ENCODE data around the gene GRM7. TPM values are rescaled to one million over a fixed set of nuclear protein-coding genes. Genes with fewer than 3 reads are reported as not detected.

GRM7 gene
- total and polyA plus RNA-seq, 2 experiments from 2014 or later = 1.7 to 2.7 TPM

- no peak overlapping the region for H2AFZ ChIP-seq
- H3K27me3 ChIP-seq = no peaks in the 10 kb centered on the region
- 68% methylated on average over 1 of the region's 1 CpG for WGBS (ENCODE audit: low lambda C conversion rate, missing lambda C conversion rate)
- no peaks in the 10 kb centered on the region for H3K36me3 ChIP-seq (replicated peaks; ENCODE audit: insufficient read depth, low read depth)
- no peak overlapping the region for H3K27ac ChIP-seq
- DNase-seq (ENCODE audit: low spot score) = no peak
- H3K4me3 ChIP-seq = no peak overlapping the region
- no peaks in the 10 kb centered on the region for H3K9me2 ChIP-seq (replicated peaks; ENCODE audit: insufficient read depth)
- no peaks in the 10 kb centered on the region for H3K4me1 ChIP-seq (ENCODE audit: insufficient read depth)
- no peaks in the 10 kb centered on the region for H3K9me3 ChIP-seq (ENCODE audit: low read depth)
- no peaks in the 10 kb centered on the region for H4K20me1 ChIP-seq (ENCODE audit: insufficient read depth, poor library complexity, severe bottlenecking)
- no peaks in the 10 kb centered on the region for H3K79me2 ChIP-seq
- no peak for TF ChIP-seq CTCF (IDR thresholded peaks at IDR 0.05; ENCODE audit: poor library complexity)
- TF ChIP-seq EZH2 (IDR thresholded peaks at IDR 0.05; ENCODE audit: borderline replicate concordance) = no peak
- no peak for TF ChIP-seq EZH2phosphoT487 (IDR thresholded peaks at IDR 0.05; ENCODE audit: low read depth, severe bottlenecking, unreplicated experiment)
- H3K4me2 ChIP-seq = no peak overlapping the region
Measured at GRCh38 chr3:7428206-7428718, 567.3 kb downstream of the GRM7 start.

DNA sequence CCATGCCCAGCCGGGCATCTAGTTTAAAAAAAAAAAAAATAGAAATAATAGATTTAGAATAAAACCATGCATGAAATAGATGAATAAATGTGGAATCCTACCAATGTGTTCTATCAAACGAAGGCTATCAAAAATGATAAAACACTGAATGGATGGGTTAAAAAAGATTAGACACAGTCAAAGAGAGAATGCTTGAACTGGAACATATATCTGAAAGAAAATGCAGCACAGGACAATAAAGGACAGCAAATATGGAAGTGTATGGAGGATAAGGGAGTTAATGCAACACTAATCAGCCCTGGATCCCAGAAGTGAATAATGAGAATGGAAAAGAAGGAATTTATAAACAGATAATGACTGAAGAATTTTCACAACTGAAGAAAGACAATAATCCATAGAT is 571.7 kb downstream of the GRM7 start:
- no peaks in the 10 kb centered on the region for H3K79me2 ChIP-seq
- 96% methylated on average over 2 of the region's 2 CpGs for WGBS (ENCODE audit: low lambda C conversion rate, missing lambda C conversion rate)
- H3K9me2 ChIP-seq (replicated peaks; ENCODE audit: insufficient read depth) = no peaks in the 10 kb centered on the region
- no peak overlapping the region for H3K27ac ChIP-seq
- no peaks in the 10 kb centered on the region for H4K20me1 ChIP-seq (ENCODE audit: insufficient read depth, poor library complexity, severe bottlenecking)
- H3K4me3 ChIP-seq = no peak overlapping the region
- DNase-seq (ENCODE audit: low spot score) = no peak
- no peaks in the 10 kb centered on the region for H3K4me1 ChIP-seq (ENCODE audit: insufficient read depth)
- no peaks in the 10 kb centered on the region for H3K36me3 ChIP-seq (replicated peaks; ENCODE audit: insufficient read depth, low read depth)
- H3K9me3 ChIP-seq (ENCODE audit: low read depth) = no peaks in the 10 kb centered on the region
- H3K4me2 ChIP-seq = no peak overlapping the region
- H3K27me3 ChIP-seq = no peaks in the 10 kb centered on the region
- H2AFZ ChIP-seq = no peak overlapping the region
- TF ChIP-seq EZH2 (IDR thresholded peaks at IDR 0.05; ENCODE audit: borderline replicate concordance) (no peak), CTCF (IDR thresholded peaks at IDR 0.05; ENCODE audit: poor library complexity) (no peak), EZH2phosphoT487 (IDR thresholded peaks at IDR 0.05; ENCODE audit: low read depth, severe bottlenecking, unreplicated experiment) (no peak)

- no peak overlapping the region for H3K27ac ChIP-seq
- no peak overlapping the region for H2AFZ ChIP-seq
- H4K20me1 ChIP-seq (ENCODE audit: insufficient read depth, poor library complexity, severe bottlenecking) = no peaks in the 10 kb centered on the region
- no peaks in the 10 kb centered on the region for H3K9me3 ChIP-seq (ENCODE audit: low read depth)
- no peaks in the 10 kb centered on the region for H3K9me2 ChIP-seq (replicated peaks; ENCODE audit: insufficient read depth)
- H3K4me2 ChIP-seq = no peak overlapping the region
- no peak overlapping the region for H3K4me3 ChIP-seq
- 68% methylated on average over 2 of the region's 2 CpGs for WGBS (ENCODE audit: low lambda C conversion rate, missing lambda C conversion rate)
- no peak for TF ChIP-seq EZH2phosphoT487 (IDR thresholded peaks at IDR 0.05; ENCODE audit: low read depth, severe bottlenecking, unreplicated experiment)
- no peak for TF ChIP-seq EZH2 (IDR thresholded peaks at IDR 0.05; ENCODE audit: borderline replicate concordance)
- no peak for TF ChIP-seq CTCF (IDR thresholded peaks at IDR 0.05; ENCODE audit: poor library complexity)
- no peak for DNase-seq (ENCODE audit: low spot score)
- no peaks in the 10 kb centered on the region for H3K36me3 ChIP-seq (replicated peaks; ENCODE audit: insufficient read depth, low read depth)
- no peaks in the 10 kb centered on the region for H3K4me1 ChIP-seq (ENCODE audit: insufficient read depth)
- no peaks in the 10 kb centered on the region for H3K79me2 ChIP-seq
- H3K27me3 ChIP-seq = no peaks in the 10 kb centered on the region
Measured at GRCh38 chr3:7433073-7433472, 572.2 kb downstream of the GRM7 start.

DNA sequence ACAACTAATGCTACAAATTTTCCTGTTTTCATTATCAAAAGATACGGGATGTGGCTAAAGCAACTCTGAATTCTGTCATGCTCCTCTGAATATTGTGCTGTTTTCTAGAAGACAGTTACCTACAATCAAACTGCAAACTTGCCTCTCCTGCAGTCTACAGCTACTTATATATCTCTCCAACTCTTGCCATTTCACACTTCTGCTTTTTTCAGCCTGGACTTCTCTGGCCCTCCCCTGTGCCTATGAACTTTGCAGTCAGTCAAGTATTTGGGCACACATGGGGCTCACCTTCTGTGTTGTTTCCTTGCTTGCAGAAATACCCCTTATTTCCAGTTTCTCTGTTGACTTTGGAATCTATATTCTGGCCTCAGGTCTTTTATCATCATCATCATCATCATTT is 575.6 kb downstream of the GRM7 start:
- H3K79me2 ChIP-seq = no peaks in the 10 kb centered on the region
- no peaks in the 10 kb centered on the region for H3K9me3 ChIP-seq (ENCODE audit: low read depth)
- DNase-seq (ENCODE audit: low spot score) = no peak
- H3K27ac ChIP-seq = no peak overlapping the region
- H3K27me3 ChIP-seq = no peaks in the 10 kb centered on the region
- no peaks in the 10 kb centered on the region for H3K36me3 ChIP-seq (replicated peaks; ENCODE audit: insufficient read depth, low read depth)
- no peaks in the 10 kb centered on the region for H3K4me1 ChIP-seq (ENCODE audit: insufficient read depth)
- no peaks in the 10 kb centered on the region for H3K9me2 ChIP-seq (replicated peaks; ENCODE audit: insufficient read depth)
- no peaks in the 10 kb centered on the region for H4K20me1 ChIP-seq (ENCODE audit: insufficient read depth, poor library complexity, severe bottlenecking)
- 96% methylated on average over 1 of the region's 1 CpG for WGBS (ENCODE audit: low lambda C conversion rate, missing lambda C conversion rate)
- no peak overlapping the region for H2AFZ ChIP-seq
- no peak overlapping the region for H3K4me2 ChIP-seq
- no peak for TF ChIP-seq EZH2phosphoT487 (IDR thresholded peaks at IDR 0.05; ENCODE audit: low read depth, severe bottlenecking, unreplicated experiment)
- no peak for TF ChIP-seq CTCF (IDR thresholded peaks at IDR 0.05; ENCODE audit: poor library complexity)
- TF ChIP-seq EZH2 (IDR thresholded peaks at IDR 0.05; ENCODE audit: borderline replicate concordance) = no peak
- H3K4me3 ChIP-seq = no peak overlapping the region
